OCI-LY7 (cell line): Measurements from ENCODE around the gene ATP11C. TPM values are rescaled to one million over a fixed set of nuclear protein-coding genes. Genes with fewer than 3 reads are reported as not detected.

Experiments
- BruUV-seq: library from RNA; stranded (reverse); fragments of 400-500 nt; replicated peaks from 2 replicates; lab custom pipeline; 2021; lab: Mats Ljungman, UMichigan
- CTCF ChIA-PET: fragments of 300-600 bp; sonication (Branson Sonifier 250); formaldehyde crosslinking; loops from one replicate; lab custom pipeline; 2022; ENCODE audit warnings: antibody characterized with exemption; ENCODE audit not compliant: unreplicated experiment; lab: Charles Lee
- POLR2A ChIA-PET: fragments of 300-600 bp; sonication (Branson Sonifier 250); formaldehyde crosslinking; loops from one replicate; lab custom pipeline; 2022; ENCODE audit warnings: antibody characterized with exemption; lab: Charles Lee
- DNase-seq: peaks from one replicate; pipeline ENCODE4 v3.0.0-alpha.2; 2015; ENCODE audit warnings: low spot score
- H2AFZ ChIP-seq: fragments of 200-600 bp; sonication (generic), shearing (Covaris generic); 2 replicates; pipeline ENCODE4 v1.6.1; 2014; ENCODE audit warnings: mild to moderate bottlenecking, antibody characterized with exemption, low read length, moderate library complexity
- H3K27ac ChIP-seq: fragments of 200-600 bp; sonication (generic); 2 replicates; pipeline ENCODE4 v1.5.1; 2014; ENCODE audit warnings: mixed run types, low read depth, mild to moderate bottlenecking, moderate library complexity, low read length, inconsistent platforms; ENCODE audit not compliant: poor library complexity, severe bottlenecking
- H3K36me3 ChIP-seq: fragments of 200-600 bp; sonication (generic); 2 replicates; pipeline ENCODE4 v1.6.1; 2014; ENCODE audit warnings: mild to moderate bottlenecking, antibody characterized with exemption, low read length, moderate library complexity, mixed read lengths; ENCODE audit not compliant: insufficient read depth
- H3K4me1 ChIP-seq: fragments of 200-600 bp; sonication (generic); 2 replicates; pipeline ENCODE4 v1.5.1; 2014; ENCODE audit warnings: mild to moderate bottlenecking, low read length; ENCODE audit not compliant: insufficient read depth, poor library complexity, severe bottlenecking
- H3K4me2 ChIP-seq: fragments of 200-600 bp; sonication (generic); 2 replicates; pipeline ENCODE4 v1.6.1; 2014; ENCODE audit warnings: mild to moderate bottlenecking, low read length
- H3K4me3 ChIP-seq: fragments of 200-600 bp; sonication (generic); 2 replicates; pipeline ENCODE4 v1.5.1; 2014; ENCODE audit warnings: mild to moderate bottlenecking, low read depth, low read length; ENCODE audit not compliant: poor library complexity, severe bottlenecking
- H3K79me2 ChIP-seq: fragments of 200-600 bp; sonication (generic); 2 replicates; pipeline ENCODE4 v1.6.1; 2016; ENCODE audit warnings: low read depth, mild to moderate bottlenecking, low read length, moderate library complexity, mixed read lengths; ENCODE audit not compliant: insufficient read depth
- H3K9me2 ChIP-seq: fragments of 200-600 bp; sonication (generic); 2 replicates; pipeline ENCODE4 v1.6.1; 2016; ENCODE audit warnings: mild to moderate bottlenecking, low read length, mixed read lengths; ENCODE audit not compliant: insufficient read depth
- H3K9me3 ChIP-seq: fragments of 200-600 bp; sonication (generic); 2 replicates; pipeline ENCODE4 v1.6.1; 2014; ENCODE audit warnings: mild to moderate bottlenecking, mixed run types, low read length, mixed read lengths
- H4K20me1 ChIP-seq: fragments of 200-600 bp; sonication (generic); 2 replicates; pipeline ENCODE4 v1.6.1; 2014; ENCODE audit warnings: mild to moderate bottlenecking, antibody characterized with exemption, low read length, moderate library complexity, mixed read lengths; ENCODE audit not compliant: insufficient read depth
- EZH2phosphoT487 ChIP-seq: fragments of 200-600 bp; sonication (generic); IDR thresholded peaks from 2 replicates; pipeline ENCODE4 v1.6.1; 2018; ENCODE audit warnings: low read depth, borderline replicate concordance, mild to moderate bottlenecking, mixed run types, antibody characterized with exemption, low read length, moderate library complexity, mixed read lengths
- intact Hi-C: fragments of 100-400 bp; cut with micrococcal nuclease; formaldehyde crosslinking; loops from one replicate; pipeline ENCODE4 v1.10.0; 2022; ENCODE audit not compliant: unreplicated experiment
- total RNA-seq, 2 experiments: library from RNA; depleted of rRNA in 1 of 2; stranded (reverse); fragments of >200 nt in 1 of 2; shearing (Covaris generic) in 1 of 2; gene quantifications; 2 replicates each; pipeline ENCODE4 v1.2.3, GENCODE V29; 2014 to 2022
- TF ChIP-seq, protein P1 (sequence below): fragments of 200-600 bp; sonication (generic); conservative IDR thresholded peaks from 2 replicates; pipeline ENCODE4 v1.5.1; 2014; ENCODE audit warnings: mild to moderate bottlenecking, antibody characterized with exemption, low read length, moderate library complexity, mixed read lengths

Gene ATP11C
- total RNA-seq, 2 experiments from 2014 or later: 20.9 to 25.2 TPM

GRCh38 chrX:139798701-139799100 is 134.2 kb downstream of the ATP11C start:
- no TSS peak for BruUV-seq
- peaks cover 29% of the 10 kb centered on the region for H3K36me3 ChIP-seq
- no peak for DNase-seq
- no peak overlapping the region for H3K27ac ChIP-seq
- intact Hi-C loops: no loop called here
- no peak overlapping the region for H3K4me3 ChIP-seq
- POLR2A ChIA-PET: interaction anchor here (0.7 kb wide), 1 partner anchor 249 kb away, joined by 10 read pairs; no protein-coding TSS in a partner anchor
- H2AFZ ChIP-seq: no peak overlapping the region
- TF ChIP-seq EZH2phosphoT487: no peak
- TF ChIP-seq, protein P1, sequence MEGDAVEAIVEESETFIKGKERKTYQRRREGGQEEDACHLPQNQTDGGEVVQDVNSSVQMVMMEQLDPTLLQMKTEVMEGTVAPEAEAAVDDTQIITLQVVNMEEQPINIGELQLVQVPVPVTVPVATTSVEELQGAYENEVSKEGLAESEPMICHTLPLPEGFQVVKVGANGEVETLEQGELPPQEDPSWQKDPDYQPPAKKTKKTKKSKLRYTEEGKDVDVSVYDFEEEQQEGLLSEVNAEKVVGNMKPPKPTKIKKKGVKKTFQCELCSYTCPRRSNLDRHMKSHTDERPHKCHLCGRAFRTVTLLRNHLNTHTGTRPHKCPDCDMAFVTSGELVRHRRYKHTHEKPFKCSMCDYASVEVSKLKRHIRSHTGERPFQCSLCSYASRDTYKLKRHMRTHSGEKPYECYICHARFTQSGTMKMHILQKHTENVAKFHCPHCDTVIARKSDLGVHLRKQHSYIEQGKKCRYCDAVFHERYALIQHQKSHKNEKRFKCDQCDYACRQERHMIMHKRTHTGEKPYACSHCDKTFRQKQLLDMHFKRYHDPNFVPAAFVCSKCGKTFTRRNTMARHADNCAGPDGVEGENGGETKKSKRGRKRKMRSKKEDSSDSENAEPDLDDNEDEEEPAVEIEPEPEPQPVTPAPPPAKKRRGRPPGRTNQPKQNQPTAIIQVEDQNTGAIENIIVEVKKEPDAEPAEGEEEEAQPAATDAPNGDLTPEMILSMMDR: no peak
- H3K9me3 ChIP-seq: no peaks in the 10 kb centered on the region
- CTCF ChIA-PET: no interaction called here
- no peaks in the 10 kb centered on the region for H3K79me2 ChIP-seq
- no peaks in the 10 kb centered on the region for H3K9me2 ChIP-seq
- no peaks in the 10 kb centered on the region for H4K20me1 ChIP-seq
- H3K4me2 ChIP-seq: no peak overlapping the region
- no peaks in the 10 kb centered on the region for H3K4me1 ChIP-seq

DNA sequence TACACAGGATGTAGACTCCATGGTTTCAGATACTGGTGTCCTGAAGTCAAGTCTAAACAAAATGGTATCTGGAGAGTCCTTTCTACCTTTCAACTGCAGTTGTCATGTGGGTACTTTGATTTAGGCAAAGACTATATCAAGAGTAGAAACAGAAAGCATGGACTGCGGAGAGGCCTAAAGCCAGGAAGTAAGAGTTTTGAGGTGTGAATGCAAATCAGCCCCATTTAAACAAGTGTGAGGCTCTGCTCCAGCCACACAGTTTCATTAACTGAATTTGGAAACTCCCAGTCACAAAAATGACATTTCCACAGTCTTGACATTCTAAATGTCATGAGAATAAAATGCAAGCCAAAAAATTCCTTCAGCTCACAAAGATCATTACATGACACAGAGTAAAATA is 137.7 kb downstream of the ATP11C start:
- H3K9me3 ChIP-seq: no peaks in the 10 kb centered on the region

GRCh38 chrX:139787601-139788000 is 145.3 kb downstream of the ATP11C start:
- Histone ChIP-seq H3K36me3 (peaks cover 38% of the 10 kb centered on the region), H3K4me2 (no peak overlapping the region), H3K4me3 (no peak overlapping the region), H2AFZ (no peak overlapping the region), H4K20me1 (no peaks in the 10 kb centered on the region), H3K27ac (no peak overlapping the region), H3K9me3 (no peaks in the 10 kb centered on the region), H3K79me2 (no peaks in the 10 kb centered on the region), H3K9me2 (no peaks in the 10 kb centered on the region), H3K4me1 (no peaks in the 10 kb centered on the region)
- intact Hi-C loops: no loop called here
- CTCF ChIA-PET: no interaction called here
- DNase-seq: no peak
- POLR2A ChIA-PET: no interaction called here
- BruUV-seq: no TSS peak
- TF ChIP-seq EZH2phosphoT487: no peak
- TF ChIP-seq, protein P1: no peak

More for the DNA sequence above, 137.7 kb downstream of the ATP11C start:
- no peak overlapping the region for H3K4me2 ChIP-seq
- no peak overlapping the region for H3K4me3 ChIP-seq
- H3K79me2 ChIP-seq: no peaks in the 10 kb centered on the region
- H3K9me2 ChIP-seq: no peaks in the 10 kb centered on the region
- H3K36me3 ChIP-seq: peaks cover 16% of the 10 kb centered on the region
- no peaks in the 10 kb centered on the region for H3K4me1 ChIP-seq
- intact Hi-C loops: no loop called here
- H2AFZ ChIP-seq: no peak overlapping the region
- H4K20me1 ChIP-seq: no peaks in the 10 kb centered on the region
- CTCF ChIA-PET: no interaction called here
- POLR2A ChIA-PET: no interaction called here
- no peak for DNase-seq
- no peak overlapping the region for H3K27ac ChIP-seq
- no peak for TF ChIP-seq EZH2phosphoT487
- TF ChIP-seq, protein P1: no peak
- no TSS peak for BruUV-seq
